SK-N-SH treated with all-trans-retinoic acid at 6 μM for 48 hours (cell line): ENCODE results near the gene ADAM15.
A peak's percentile ranks its signal among the peaks of the same experiment; 100 is the strongest.

Source experiments
- ATAC-seq: fragments of 200-7000 bp; cut with Tn5 transposase; 3 replicates; pipeline ENCODE4 v1.9.1; 2020; ENCODE audit warnings: mild to moderate bottlenecking, moderate library complexity
- BACH2 ChIP-seq: fragments of 250-450 bp; sonication (Bioruptor Pico); IDR thresholded peaks from 2 replicates; pipeline ENCODE4 v1.9.0; 2021; ENCODE audit warnings: mild to moderate bottlenecking, borderline replicate concordance
- ESRRG ChIP-seq: fragments of 250-450 bp; sonication (Bioruptor Pico); IDR thresholded peaks from 2 replicates; pipeline ENCODE4 v1.6.1; 2021; ENCODE audit warnings: mild to moderate bottlenecking
- GLIS3 ChIP-seq: fragments of 250-450 bp; sonication (Bioruptor Pico); IDR thresholded peaks from 2 replicates; pipeline ENCODE4 v1.5.0; 2020; ENCODE audit warnings: mild to moderate bottlenecking, moderate library complexity
- OSR1 ChIP-seq: fragments of 250-450 bp; sonication (Bioruptor Pico); IDR thresholded peaks from 2 replicates; pipeline ENCODE4 v1.8.0; 2022; ENCODE audit warnings: moderate library complexity, mild to moderate bottlenecking, inconsistent platforms
- PPARA ChIP-seq: fragments of 250-450 bp; sonication (Bioruptor Pico); IDR thresholded peaks from 2 replicates; pipeline ENCODE4 v1.5.0; 2020; ENCODE audit warnings: mild to moderate bottlenecking, borderline replicate concordance
- RARB ChIP-seq: fragments of 250-450 bp; sonication (Bioruptor Pico); IDR thresholded peaks from 2 replicates; pipeline ENCODE4 v1.8.0; 2021; ENCODE audit warnings: mild to moderate bottlenecking, moderate library complexity
- SNAI2 ChIP-seq: fragments of 250-450 bp; sonication (Bioruptor Pico); IDR thresholded peaks from 2 replicates; pipeline ENCODE4 v1.5.0; 2020; ENCODE audit warnings: mild to moderate bottlenecking, moderate library complexity
- TCF4 ChIP-seq: fragments of 250-450 bp; sonication (Bioruptor Pico); IDR thresholded peaks from 2 replicates; pipeline ENCODE4 v1.8.0; 2021; ENCODE audit warnings: mild to moderate bottlenecking, moderate library complexity, borderline replicate concordance
- TOX ChIP-seq: fragments of 250-450 bp; sonication (Bioruptor Pico); IDR thresholded peaks from 2 replicates; pipeline ENCODE4 v1.8.0; 2021; ENCODE audit warnings: mild to moderate bottlenecking, moderate library complexity, borderline replicate concordance
- ZC3H10 ChIP-seq: fragments of 250-450 bp; sonication (Bioruptor Pico); IDR thresholded peaks from 2 replicates; pipeline ENCODE4 v1.5.1; 2021; ENCODE audit warnings: mild to moderate bottlenecking, moderate library complexity
- ZFP3 ChIP-seq: fragments of 250-450 bp; sonication (Bioruptor Pico); IDR thresholded peaks from 2 replicates; pipeline ENCODE4 v1.5.0; 2020; ENCODE audit warnings: mild to moderate bottlenecking, moderate library complexity
- ZFP30 ChIP-seq: fragments of 450-650 bp; formaldehyde crosslinking; IDR thresholded peaks from 2 replicates; pipeline ENCODE4 v1.5.0; 2022; ENCODE audit warnings: mild to moderate bottlenecking, moderate library complexity
- ZNF565 ChIP-seq: fragments of 450-650 bp; formaldehyde crosslinking; conservative IDR thresholded peaks from 2 replicates; pipeline ENCODE4 v1.5.0; 2020; ENCODE audit warnings: low read depth, mild to moderate bottlenecking, moderate library complexity
- ZNF70 ChIP-seq: fragments of 450-650 bp; formaldehyde crosslinking; IDR thresholded peaks from 2 replicates; pipeline ENCODE4 v1.5.0; 2020; ENCODE audit warnings: mild to moderate bottlenecking, moderate library complexity
- ZNF8 ChIP-seq: fragments of 450-650 bp; formaldehyde crosslinking; IDR thresholded peaks from 2 replicates; pipeline ENCODE4 v1.5.0; 2020; ENCODE audit warnings: mild to moderate bottlenecking, moderate library complexity
- TF ChIP-seq, protein P1 (sequence below): fragments of 250-450 bp; sonication (Bioruptor Pico); IDR thresholded peaks from 2 replicates; pipeline ENCODE4 v1.8.0; 2021; ENCODE audit warnings: low read depth, mild to moderate bottlenecking, moderate library complexity, borderline replicate concordance
- TF ChIP-seq, protein P2 (sequence below): fragments of 250-450 bp; sonication (Bioruptor Pico); IDR thresholded peaks from 2 replicates; pipeline ENCODE4 v1.5.1; 2020; ENCODE audit warnings: low read depth, mild to moderate bottlenecking, moderate library complexity
- TF ChIP-seq, protein P3 (sequence below): fragments of 250-450 bp; sonication (Bioruptor Pico); IDR thresholded peaks from 2 replicates; pipeline ENCODE4 v1.5.0; 2020; ENCODE audit warnings: mild to moderate bottlenecking, moderate library complexity
- TF ChIP-seq, protein P4 (sequence below): fragments of 250-450 bp; sonication (Bioruptor Pico); IDR thresholded peaks from 2 replicates; pipeline ENCODE4 v1.5.1; 2021; ENCODE audit warnings: mild to moderate bottlenecking, moderate library complexity

Gene ADAM15

DNA sequence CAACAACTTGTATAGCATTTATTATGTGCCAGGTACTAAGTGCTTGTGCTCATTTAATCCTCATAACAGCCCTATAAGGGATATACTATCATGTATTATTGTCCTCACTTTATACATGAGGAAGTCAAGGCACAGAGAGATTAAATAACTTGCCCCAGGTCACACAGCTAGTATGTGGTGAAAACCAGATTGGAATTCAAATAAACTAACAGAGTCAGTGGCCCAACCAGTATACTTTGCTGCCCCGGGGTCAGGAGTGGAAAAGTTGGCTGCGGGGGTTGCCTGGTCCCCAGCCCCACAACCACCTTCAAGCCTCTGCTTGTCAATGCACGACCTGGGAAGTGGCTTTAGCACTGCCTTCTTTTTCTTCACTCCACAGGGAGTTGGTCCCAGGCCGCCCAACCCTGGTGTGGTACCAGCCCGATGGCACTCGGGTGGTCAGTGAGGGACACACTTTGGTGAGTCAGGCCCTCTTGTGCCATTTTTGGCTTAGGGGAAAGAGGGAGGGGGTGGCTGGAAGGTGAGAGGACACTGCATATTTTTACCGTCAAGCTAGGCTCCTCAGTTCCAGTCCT is 2.5 kb downstream of the ADAM15 start:
- ATAC-seq: no peak
- TF ChIP-seq BACH2: no peak
- no peak for TF ChIP-seq PPARA (CRISPR knock-in tag)
- TF ChIP-seq TCF4 (CRISPR knock-in tag): no peak
- TF ChIP-seq ZFP3 (CRISPR knock-in tag): no peak
- no peak for TF ChIP-seq GLIS3
- no peak for TF ChIP-seq ZNF565 (CRISPR knock-in tag)
- TF ChIP-seq ZNF8 (CRISPR knock-in tag): no peak
- no peak for TF ChIP-seq ZFP30 (CRISPR knock-in tag)

DNA sequence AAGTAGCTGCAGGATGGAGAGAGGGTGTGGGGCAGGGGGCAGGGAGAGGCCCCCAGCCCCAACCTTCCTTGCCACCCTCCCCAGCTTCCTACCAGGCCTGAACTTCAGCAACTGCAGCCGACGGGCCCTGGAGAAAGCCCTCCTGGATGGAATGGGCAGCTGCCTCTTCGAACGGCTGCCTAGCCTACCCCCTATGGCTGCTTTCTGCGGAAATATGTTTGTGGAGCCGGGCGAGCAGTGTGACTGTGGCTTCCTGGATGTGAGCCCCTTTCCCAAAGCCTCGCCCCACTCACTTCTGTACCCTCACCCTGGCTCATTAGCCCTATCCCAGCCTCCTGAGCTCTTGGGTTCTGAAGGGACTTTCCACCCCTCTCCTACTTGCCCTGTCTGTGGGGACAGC is 6.0 kb downstream of the ADAM15 start:
- no peak for TF ChIP-seq OSR1 (CRISPR knock-in tag)
- TF ChIP-seq ZNF565 (CRISPR knock-in tag): no peak
- no peak for TF ChIP-seq RARB (CRISPR knock-in tag)
- TF ChIP-seq GLIS3: no peak
- no peak for TF ChIP-seq SNAI2 (CRISPR knock-in tag)
- TF ChIP-seq, protein P1, sequence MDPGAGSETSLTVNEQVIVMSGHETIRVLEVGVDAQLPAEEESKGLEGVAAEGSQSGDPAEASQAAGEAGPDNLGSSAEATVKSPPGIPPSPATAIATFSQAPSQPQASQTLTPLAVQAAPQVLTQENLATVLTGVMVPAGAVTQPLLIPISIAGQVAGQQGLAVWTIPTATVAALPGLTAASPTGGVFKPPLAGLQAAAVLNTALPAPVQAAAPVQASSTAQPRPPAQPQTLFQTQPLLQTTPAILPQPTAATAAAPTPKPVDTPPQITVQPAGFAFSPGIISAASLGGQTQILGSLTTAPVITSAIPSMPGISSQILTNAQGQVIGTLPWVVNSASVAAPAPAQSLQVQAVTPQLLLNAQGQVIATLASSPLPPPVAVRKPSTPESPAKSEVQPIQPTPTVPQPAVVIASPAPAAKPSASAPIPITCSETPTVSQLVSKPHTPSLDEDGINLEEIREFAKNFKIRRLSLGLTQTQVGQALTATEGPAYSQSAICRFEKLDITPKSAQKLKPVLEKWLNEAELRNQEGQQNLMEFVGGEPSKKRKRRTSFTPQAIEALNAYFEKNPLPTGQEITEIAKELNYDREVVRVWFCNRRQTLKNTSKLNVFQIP (CRISPR knock-in tag): no peak
- TF ChIP-seq PPARA (CRISPR knock-in tag): no peak
- TF ChIP-seq ZFP30 (CRISPR knock-in tag): no peak
- no peak for TF ChIP-seq ESRRG (CRISPR knock-in tag)
- TF ChIP-seq, all 23 proteins: peak for 0

DNA sequence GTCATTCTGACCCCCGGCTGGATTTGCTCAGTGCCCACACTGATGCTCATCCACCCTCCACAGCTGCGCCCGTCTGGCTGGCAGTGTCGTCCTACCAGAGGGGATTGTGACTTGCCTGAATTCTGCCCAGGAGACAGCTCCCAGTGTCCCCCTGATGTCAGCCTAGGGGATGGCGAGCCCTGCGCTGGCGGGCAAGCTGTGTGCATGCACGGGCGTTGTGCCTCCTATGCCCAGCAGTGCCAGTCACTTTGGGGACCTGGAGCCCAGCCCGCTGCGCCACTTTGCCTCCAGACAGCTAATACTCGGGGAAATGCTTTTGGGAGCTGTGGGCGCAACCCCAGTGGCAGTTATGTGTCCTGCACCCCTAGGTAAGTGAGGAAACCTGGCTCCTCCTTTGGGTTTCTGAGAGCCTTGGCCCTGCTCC is 6.7 kb downstream of the ADAM15 start:
- no peak for TF ChIP-seq BACH2
- TF ChIP-seq ZNF70 (CRISPR knock-in tag): no peak
- no peak for TF ChIP-seq ZFP3 (CRISPR knock-in tag)
- TF ChIP-seq TOX (CRISPR knock-in tag): no peak
- TF ChIP-seq, protein P2, sequence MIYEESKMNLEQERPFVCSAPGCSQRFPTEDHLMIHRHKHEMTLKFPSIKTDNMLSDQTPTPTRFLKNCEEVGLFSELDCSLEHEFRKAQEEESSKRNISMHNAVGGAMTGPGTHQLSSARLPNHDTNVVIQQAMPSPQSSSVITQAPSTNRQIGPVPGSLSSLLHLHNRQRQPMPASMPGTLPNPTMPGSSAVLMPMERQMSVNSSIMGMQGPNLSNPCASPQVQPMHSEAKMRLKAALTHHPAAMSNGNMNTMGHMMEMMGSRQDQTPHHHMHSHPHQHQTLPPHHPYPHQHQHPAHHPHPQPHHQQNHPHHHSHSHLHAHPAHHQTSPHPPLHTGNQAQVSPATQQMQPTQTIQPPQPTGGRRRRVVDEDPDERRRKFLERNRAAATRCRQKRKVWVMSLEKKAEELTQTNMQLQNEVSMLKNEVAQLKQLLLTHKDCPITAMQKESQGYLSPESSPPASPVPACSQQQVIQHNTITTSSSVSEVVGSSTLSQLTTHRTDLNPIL: no peak
- no peak for TF ChIP-seq ZNF8 (CRISPR knock-in tag)
- no peak for TF ChIP-seq RARB (CRISPR knock-in tag)
- no peak for ATAC-seq

More for the DNA sequence above, 6.0 kb downstream of the ADAM15 start:
- no peak for ATAC-seq

DNA sequence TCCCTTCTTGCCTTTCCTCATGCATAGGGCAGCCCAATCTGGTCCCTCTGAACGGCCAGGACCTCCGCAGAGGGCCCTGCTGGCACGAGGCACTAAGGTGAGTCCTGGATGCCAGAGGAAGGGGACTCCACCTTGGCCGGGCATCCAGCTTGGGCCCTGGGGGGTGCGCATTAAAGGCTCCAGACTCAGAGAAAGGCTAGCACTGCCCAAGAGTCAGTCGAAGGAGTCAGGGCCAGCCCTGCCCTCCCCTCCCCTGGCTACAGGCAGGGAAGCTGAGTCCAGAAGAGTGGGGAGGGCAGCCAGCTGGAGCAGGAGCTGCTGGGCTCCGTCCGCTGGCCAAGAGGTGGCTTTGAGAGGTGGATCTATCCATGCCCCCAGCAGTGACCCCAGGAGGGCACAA is 9.6 kb downstream of the ADAM15 start:
- no peak for ATAC-seq
- TF ChIP-seq, protein P3, sequence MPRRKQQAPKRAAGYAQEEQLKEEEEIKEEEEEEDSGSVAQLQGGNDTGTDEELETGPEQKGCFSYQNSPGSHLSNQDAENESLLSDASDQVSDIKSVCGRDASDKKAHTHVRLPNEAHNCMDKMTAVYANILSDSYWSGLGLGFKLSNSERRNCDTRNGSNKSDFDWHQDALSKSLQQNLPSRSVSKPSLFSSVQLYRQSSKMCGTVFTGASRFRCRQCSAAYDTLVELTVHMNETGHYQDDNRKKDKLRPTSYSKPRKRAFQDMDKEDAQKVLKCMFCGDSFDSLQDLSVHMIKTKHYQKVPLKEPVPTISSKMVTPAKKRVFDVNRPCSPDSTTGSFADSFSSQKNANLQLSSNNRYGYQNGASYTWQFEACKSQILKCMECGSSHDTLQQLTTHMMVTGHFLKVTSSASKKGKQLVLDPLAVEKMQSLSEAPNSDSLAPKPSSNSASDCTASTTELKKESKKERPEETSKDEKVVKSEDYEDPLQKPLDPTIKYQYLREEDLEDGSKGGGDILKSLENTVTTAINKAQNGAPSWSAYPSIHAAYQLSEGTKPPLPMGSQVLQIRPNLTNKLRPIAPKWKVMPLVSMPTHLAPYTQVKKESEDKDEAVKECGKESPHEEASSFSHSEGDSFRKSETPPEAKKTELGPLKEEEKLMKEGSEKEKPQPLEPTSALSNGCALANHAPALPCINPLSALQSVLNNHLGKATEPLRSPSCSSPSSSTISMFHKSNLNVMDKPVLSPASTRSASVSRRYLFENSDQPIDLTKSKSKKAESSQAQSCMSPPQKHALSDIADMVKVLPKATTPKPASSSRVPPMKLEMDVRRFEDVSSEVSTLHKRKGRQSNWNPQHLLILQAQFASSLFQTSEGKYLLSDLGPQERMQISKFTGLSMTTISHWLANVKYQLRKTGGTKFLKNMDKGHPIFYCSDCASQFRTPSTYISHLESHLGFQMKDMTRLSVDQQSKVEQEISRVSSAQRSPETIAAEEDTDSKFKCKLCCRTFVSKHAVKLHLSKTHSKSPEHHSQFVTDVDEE (CRISPR knock-in tag): no peak
- TF ChIP-seq ZC3H10: no peak
- no peak for TF ChIP-seq ZNF70 (CRISPR knock-in tag)
- TF ChIP-seq, protein P2: no peak

DNA sequence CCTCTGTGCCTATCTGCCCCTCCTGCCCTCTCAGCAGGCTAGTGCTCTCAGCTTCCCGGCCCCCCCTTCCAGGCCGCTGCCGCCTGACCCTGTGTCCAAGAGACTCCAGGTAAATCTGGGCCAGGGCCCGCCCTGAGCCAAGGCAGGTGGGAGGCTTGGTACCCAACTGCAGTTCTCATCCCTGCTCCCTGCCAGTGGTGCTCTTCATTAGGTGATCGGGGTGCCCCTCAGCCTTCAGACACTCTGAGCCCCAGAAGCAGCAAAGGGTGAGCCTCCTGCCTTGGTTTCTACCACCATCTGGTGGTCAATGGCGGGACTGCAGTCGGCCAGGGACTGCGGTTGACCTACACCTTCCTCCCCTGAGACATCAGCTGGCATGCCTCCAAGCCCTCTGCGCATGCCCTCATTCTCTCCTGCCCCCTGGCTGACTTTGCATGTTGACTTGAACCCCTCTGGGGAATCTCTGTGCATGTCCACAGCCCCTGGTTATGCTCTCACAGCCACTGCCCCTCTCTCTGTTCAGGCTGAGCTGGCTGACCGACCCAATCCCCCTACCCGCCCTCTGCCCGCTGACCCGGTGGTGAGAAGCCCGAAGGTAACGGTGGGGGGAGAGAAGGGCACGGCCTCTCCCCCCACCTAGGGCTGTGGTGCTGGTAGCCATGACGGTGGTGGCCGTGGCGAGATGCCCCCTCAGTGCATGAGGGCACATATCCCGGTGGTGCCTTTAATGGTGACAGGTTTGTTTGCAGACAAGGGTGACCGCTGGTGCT is 10.4 kb downstream of the ADAM15 start:
- ATAC-seq: peak; percentile 72
- TF ChIP-seq, protein P4, sequence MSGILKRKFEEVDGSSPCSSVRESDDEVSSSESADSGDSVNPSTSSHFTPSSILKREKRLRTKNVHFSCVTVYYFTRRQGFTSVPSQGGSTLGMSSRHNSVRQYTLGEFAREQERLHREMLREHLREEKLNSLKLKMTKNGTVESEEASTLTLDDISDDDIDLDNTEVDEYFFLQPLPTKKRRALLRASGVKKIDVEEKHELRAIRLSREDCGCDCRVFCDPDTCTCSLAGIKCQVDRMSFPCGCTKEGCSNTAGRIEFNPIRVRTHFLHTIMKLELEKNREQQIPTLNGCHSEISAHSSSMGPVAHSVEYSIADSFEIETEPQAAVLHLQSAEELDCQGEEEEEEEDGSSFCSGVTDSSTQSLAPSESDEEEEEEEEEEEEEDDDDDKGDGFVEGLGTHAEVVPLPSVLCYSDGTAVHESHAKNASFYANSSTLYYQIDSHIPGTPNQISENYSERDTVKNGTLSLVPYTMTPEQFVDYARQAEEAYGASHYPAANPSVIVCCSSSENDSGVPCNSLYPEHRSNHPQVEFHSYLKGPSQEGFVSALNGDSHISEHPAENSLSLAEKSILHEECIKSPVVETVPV (CRISPR knock-in tag): no peak
- TF ChIP-seq ZFP30 (CRISPR knock-in tag) (no peak), ZNF70 (CRISPR knock-in tag) (no peak)
- TF ChIP-seq, protein P2: no peak
